Measurements from ENCODE around the gene LATS2. TPM values are rescaled to one million over a fixed set of nuclear protein-coding genes. Genes with fewer than 3 reads are reported as not detected.

The LATS2 gene
- total and polyA plus RNA-seq, 2 of the 8 experiments (the other 6 are each of a cell fraction or from before 2014, with no cell fraction given): 8.3 to 26.2 TPM

- TF ChIP-seq, protein P1, sequence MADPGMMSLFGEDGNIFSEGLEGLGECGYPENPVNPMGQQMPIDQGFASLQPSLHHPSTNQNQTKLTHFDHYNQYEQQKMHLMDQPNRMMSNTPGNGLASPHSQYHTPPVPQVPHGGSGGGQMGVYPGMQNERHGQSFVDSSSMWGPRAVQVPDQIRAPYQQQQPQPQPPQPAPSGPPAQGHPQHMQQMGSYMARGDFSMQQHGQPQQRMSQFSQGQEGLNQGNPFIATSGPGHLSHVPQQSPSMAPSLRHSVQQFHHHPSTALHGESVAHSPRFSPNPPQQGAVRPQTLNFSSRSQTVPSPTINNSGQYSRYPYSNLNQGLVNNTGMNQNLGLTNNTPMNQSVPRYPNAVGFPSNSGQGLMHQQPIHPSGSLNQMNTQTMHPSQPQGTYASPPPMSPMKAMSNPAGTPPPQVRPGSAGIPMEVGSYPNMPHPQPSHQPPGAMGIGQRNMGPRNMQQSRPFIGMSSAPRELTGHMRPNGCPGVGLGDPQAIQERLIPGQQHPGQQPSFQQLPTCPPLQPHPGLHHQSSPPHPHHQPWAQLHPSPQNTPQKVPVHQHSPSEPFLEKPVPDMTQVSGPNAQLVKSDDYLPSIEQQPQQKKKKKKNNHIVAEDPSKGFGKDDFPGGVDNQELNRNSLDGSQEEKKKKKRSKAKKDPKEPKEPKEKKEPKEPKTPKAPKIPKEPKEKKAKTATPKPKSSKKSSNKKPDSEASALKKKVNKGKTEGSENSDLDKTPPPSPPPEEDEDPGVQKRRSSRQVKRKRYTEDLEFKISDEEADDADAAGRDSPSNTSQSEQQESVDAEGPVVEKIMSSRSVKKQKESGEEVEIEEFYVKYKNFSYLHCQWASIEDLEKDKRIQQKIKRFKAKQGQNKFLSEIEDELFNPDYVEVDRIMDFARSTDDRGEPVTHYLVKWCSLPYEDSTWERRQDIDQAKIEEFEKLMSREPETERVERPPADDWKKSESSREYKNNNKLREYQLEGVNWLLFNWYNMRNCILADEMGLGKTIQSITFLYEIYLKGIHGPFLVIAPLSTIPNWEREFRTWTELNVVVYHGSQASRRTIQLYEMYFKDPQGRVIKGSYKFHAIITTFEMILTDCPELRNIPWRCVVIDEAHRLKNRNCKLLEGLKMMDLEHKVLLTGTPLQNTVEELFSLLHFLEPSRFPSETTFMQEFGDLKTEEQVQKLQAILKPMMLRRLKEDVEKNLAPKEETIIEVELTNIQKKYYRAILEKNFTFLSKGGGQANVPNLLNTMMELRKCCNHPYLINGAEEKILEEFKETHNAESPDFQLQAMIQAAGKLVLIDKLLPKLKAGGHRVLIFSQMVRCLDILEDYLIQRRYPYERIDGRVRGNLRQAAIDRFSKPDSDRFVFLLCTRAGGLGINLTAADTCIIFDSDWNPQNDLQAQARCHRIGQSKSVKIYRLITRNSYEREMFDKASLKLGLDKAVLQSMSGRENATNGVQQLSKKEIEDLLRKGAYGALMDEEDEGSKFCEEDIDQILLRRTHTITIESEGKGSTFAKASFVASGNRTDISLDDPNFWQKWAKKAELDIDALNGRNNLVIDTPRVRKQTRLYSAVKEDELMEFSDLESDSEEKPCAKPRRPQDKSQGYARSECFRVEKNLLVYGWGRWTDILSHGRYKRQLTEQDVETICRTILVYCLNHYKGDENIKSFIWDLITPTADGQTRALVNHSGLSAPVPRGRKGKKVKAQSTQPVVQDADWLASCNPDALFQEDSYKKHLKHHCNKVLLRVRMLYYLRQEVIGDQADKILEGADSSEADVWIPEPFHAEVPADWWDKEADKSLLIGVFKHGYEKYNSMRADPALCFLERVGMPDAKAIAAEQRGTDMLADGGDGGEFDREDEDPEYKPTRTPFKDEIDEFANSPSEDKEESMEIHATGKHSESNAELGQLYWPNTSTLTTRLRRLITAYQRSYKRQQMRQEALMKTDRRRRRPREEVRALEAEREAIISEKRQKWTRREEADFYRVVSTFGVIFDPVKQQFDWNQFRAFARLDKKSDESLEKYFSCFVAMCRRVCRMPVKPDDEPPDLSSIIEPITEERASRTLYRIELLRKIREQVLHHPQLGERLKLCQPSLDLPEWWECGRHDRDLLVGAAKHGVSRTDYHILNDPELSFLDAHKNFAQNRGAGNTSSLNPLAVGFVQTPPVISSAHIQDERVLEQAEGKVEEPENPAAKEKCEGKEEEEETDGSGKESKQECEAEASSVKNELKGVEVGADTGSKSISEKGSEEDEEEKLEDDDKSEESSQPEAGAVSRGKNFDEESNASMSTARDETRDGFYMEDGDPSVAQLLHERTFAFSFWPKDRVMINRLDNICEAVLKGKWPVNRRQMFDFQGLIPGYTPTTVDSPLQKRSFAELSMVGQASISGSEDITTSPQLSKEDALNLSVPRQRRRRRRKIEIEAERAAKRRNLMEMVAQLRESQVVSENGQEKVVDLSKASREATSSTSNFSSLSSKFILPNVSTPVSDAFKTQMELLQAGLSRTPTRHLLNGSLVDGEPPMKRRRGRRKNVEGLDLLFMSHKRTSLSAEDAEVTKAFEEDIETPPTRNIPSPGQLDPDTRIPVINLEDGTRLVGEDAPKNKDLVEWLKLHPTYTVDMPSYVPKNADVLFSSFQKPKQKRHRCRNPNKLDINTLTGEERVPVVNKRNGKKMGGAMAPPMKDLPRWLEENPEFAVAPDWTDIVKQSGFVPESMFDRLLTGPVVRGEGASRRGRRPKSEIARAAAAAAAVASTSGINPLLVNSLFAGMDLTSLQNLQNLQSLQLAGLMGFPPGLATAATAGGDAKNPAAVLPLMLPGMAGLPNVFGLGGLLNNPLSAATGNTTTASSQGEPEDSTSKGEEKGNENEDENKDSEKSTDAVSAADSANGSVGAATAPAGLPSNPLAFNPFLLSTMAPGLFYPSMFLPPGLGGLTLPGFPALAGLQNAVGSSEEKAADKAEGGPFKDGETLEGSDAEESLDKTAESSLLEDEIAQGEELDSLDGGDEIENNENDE (IDR thresholded peaks at IDR 0.05; ENCODE audit: insufficient replicate concordance, low read length): no peak
- no peak for TF ChIP-seq EGR1 (IDR thresholded peaks at IDR 0.05; ENCODE audit: borderline replicate concordance, low read depth, low read length)
- TF ChIP-seq TAF1 (IDR thresholded peaks at IDR 0.05; ENCODE audit: low read depth, low read length): no peak
- TF ChIP-seq YY1 (IDR thresholded peaks at IDR 0.05; ENCODE audit: low read depth, low read length): no peak
- no peak for TF ChIP-seq SP4 (IDR thresholded peaks at IDR 0.05; ENCODE audit: low read length)
- TF ChIP-seq CREB1 (IDR thresholded peaks at IDR 0.05): no peak
- no peak for TF ChIP-seq KDM4A (IDR thresholded peaks at IDR 0.05; ENCODE audit: low read depth, low read length, severe bottlenecking)
- TF ChIP-seq CHD1 (IDR thresholded peaks at IDR 0.05; ENCODE audit: low read depth, low read length): no peak
- no peak for TF ChIP-seq JUND (IDR thresholded peaks at IDR 0.05; ENCODE audit: low read length)
- TF ChIP-seq FOSL1 (IDR thresholded peaks at IDR 0.05; ENCODE audit: insufficient read depth, low read depth, low read length): no peak
- TF ChIP-seq ASH2L (IDR thresholded peaks at IDR 0.05; ENCODE audit: low read length): no peak
- no peak for TF ChIP-seq HDAC6 (IDR thresholded peaks at IDR 0.05; ENCODE audit: low read depth, low read length)
Measured at GRCh38 chr13:21104199-21105019, 43.0 kb upstream of the LATS2 start (continued).
